A673 (cell line): ENCODE data around the gene FRMD4A. TPM values are rescaled to one million over a fixed set of nuclear protein-coding genes. Genes with fewer than 3 reads are reported as not detected.

ENCODE experiments used
- BruUV-seq: library from RNA; stranded (reverse); fragments of 400-500 nt; replicated peaks from 2 replicates; lab custom pipeline; 2021; lab: Mats Ljungman, UMichigan
- CTCF ChIA-PET: fragments of 300-600 bp; sonication (Branson Sonifier 250); formaldehyde crosslinking; loops from one replicate; lab custom pipeline; 2022; ENCODE audit warnings: antibody characterized with exemption; lab: Charles Lee
- POLR2A ChIA-PET: fragments of 300-600 bp; sonication (Branson Sonifier 250); formaldehyde crosslinking; loops from one replicate; lab custom pipeline; 2022; ENCODE audit warnings: antibody characterized with exemption; ENCODE audit not compliant: low non-redundant PET; lab: Charles Lee
- DNase-seq: peaks from one replicate; pipeline ENCODE4 v3.0.0-alpha.2; 2015; ENCODE audit warnings: low spot score
- H3K27ac ChIP-seq: fragments of 200-600 bp; sonication (generic); 2 replicates; pipeline ENCODE4 v1.5.1; 2016; ENCODE audit warnings: mixed run types, low read depth, mild to moderate bottlenecking, mixed read lengths, antibody characterized with exemption, low read length; ENCODE audit not compliant: poor library complexity, severe bottlenecking
- H3K27me3 ChIP-seq: fragments of 200-600 bp; sonication (generic); replicated peaks from 2 replicates; pipeline ENCODE4 v1.6.1; 2017; ENCODE audit warnings: mixed run types, low read depth, mild to moderate bottlenecking, mixed read lengths, antibody characterized with exemption, low read length; ENCODE audit not compliant: insufficient read depth, poor library complexity
- H3K36me3 ChIP-seq: fragments of 200-600 bp; sonication (generic); 2 replicates; pipeline ENCODE4 v1.6.1; 2016; ENCODE audit warnings: mixed run types, mild to moderate bottlenecking, mixed read lengths, antibody characterized with exemption, low read length; ENCODE audit not compliant: insufficient read depth, poor library complexity, severe bottlenecking
- H3K4me1 ChIP-seq: fragments of 200-600 bp; sonication (generic); 2 replicates; pipeline ENCODE4 v1.6.1; 2017; ENCODE audit warnings: mixed run types, mild to moderate bottlenecking, mixed read lengths, antibody characterized with exemption, low read length; ENCODE audit not compliant: insufficient read depth, poor library complexity, severe bottlenecking
- H3K4me3 ChIP-seq: fragments of 200-600 bp; sonication (generic); 2 replicates; pipeline ENCODE4 v1.5.1; 2016; ENCODE audit warnings: low read depth, mixed run types, mild to moderate bottlenecking, mixed read lengths, low read length; ENCODE audit not compliant: poor library complexity, severe bottlenecking
- H3K9me3 ChIP-seq: fragments of 200-600 bp; sonication (generic); 2 replicates; pipeline ENCODE4 v1.6.1; 2016; ENCODE audit warnings: mixed run types, low read depth, mild to moderate bottlenecking, mixed read lengths, antibody characterized with exemption, low read length; ENCODE audit not compliant: poor library complexity, severe bottlenecking
- CTCF ChIP-seq: fragments of 300-800, 200-600 bp; sonication (generic); conservative IDR thresholded peaks from 2 replicates; pipeline ENCODE4 v1.5.1; 2017; ENCODE audit warnings: low read depth, mild to moderate bottlenecking, antibody characterized with exemption, low read length, moderate library complexity, mixed read lengths
- EZH2 ChIP-seq: fragments of 200-600 bp; sonication (generic); IDR thresholded peaks from 2 replicates; pipeline ENCODE4 v1.6.1; 2017; ENCODE audit warnings: borderline replicate concordance, low read depth, mild to moderate bottlenecking, mixed read lengths, antibody characterized with exemption, low read length; ENCODE audit not compliant: poor library complexity, severe bottlenecking
- intact Hi-C: fragments of 100-400 bp; cut with micrococcal nuclease; formaldehyde crosslinking; loops from one replicate; pipeline ENCODE4 v1.10.0; 2022; ENCODE audit not compliant: unreplicated experiment
- total RNA-seq: library from RNA; stranded (reverse); gene quantifications from 2 replicates; pipeline ENCODE4 v1.2.3, GENCODE V29; 2021

Gene FRMD4A
- total RNA-seq, 1 experiment from 2014 or later = 26.3 TPM

- Histone ChIP-seq H3K36me3 (no peaks in the 10 kb centered on the region), H3K4me1 (peaks cover 27% of the 10 kb centered on the region), H3K27me3 (no peaks in the 10 kb centered on the region), H3K9me3 (no peaks in the 10 kb centered on the region), H3K4me3 (no peak overlapping the region), H3K27ac (no peak overlapping the region)
- no peak for DNase-seq
- BruUV-seq = no TSS peak
- intact Hi-C loops = no loop called here
- ChIA-PET POLR2A (no interaction called here), CTCF (no interaction called here)
- no peak for TF ChIP-seq EZH2
- no peak for TF ChIP-seq CTCF
Measured at GRCh38 chr10:13761490-13762091, 569.1 kb downstream of the FRMD4A start.

DNA sequence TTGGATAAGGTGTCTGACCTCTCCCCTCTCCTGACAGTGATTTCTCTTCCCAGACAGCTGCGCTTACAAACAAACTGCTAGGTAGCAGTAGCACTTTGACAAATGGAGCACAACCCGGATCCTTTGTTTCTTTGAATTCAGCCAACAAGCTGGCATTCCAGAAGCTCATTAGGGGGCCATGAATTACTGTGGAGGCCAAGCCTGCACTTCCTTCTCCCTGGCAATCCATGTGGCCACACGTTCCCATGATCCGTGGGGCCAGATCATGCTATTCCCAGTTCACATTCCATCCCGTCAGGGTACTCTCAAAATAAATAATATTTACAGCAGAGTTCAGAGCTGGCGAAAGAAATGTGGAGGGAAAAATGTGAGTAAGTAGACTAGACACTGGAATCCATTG is 571.6 kb downstream of the FRMD4A start:
- H3K27ac ChIP-seq = no peak overlapping the region
- no TSS peak for BruUV-seq
- CTCF ChIA-PET = no interaction called here

DNA sequence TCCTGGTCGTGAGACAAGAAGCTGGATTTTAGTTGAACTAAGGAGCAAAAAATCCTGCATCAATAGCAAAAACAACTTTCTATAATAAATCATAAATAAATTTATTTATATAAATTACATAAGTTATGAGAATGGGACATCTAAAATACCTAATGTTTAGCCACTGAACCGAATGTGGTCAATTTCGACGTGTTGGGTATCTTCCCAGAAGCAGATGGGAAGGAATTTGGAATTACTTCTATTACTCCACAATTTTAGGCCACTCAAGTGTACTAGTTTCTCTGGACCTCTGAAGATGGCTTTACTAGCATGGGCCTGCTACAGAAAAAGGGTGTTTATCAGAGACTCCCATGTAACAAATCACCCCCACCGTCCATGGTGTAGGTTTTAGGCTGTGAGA is 572.0 kb downstream of the FRMD4A start:
- H3K4me1 ChIP-seq = peaks cover 36% of the 10 kb centered on the region
- TF ChIP-seq EZH2 (no peak), CTCF (no peak)
- intact Hi-C loops = no loop called here
- POLR2A ChIA-PET = no interaction called here
- H3K27ac ChIP-seq = no peak overlapping the region
- H3K27me3 ChIP-seq = no peaks in the 10 kb centered on the region
- no TSS peak for BruUV-seq
- no peak for DNase-seq
- CTCF ChIA-PET = no interaction called here
- H3K36me3 ChIP-seq = no peaks in the 10 kb centered on the region
- H3K4me3 ChIP-seq = no peak overlapping the region
- H3K9me3 ChIP-seq = no peaks in the 10 kb centered on the region

More for the DNA sequence above, 571.6 kb downstream of the FRMD4A start:
- no peak for TF ChIP-seq EZH2
- no peak for TF ChIP-seq CTCF
- intact Hi-C loops = no loop called here
- Histone ChIP-seq H3K36me3 (no peaks in the 10 kb centered on the region), H3K27me3 (no peaks in the 10 kb centered on the region), H3K4me3 (no peak overlapping the region), H3K4me1 (peaks cover 36% of the 10 kb centered on the region), H3K9me3 (no peaks in the 10 kb centered on the region)
- no peak for DNase-seq
- POLR2A ChIA-PET = no interaction called here
